Stimulated activated CD4-positive, alpha-beta T cell treated with anti-CD3 and anti-CD28 coated beads, Interleukin-1b, Interleukin-23, amount 100 ng/mL, for 24 hours (primary cell): ENCODE data around the gene RAMACL.

ENCODE experiments used
- DNase-seq, 4 experiments: peaks; one replicate each; pipeline ENCODE4 v3.0.0-alpha.2; 2020; ENCODE audit warnings: low read depth in 4 of 4, low spot score in 1 of 4

The RAMACL gene

DNA sequence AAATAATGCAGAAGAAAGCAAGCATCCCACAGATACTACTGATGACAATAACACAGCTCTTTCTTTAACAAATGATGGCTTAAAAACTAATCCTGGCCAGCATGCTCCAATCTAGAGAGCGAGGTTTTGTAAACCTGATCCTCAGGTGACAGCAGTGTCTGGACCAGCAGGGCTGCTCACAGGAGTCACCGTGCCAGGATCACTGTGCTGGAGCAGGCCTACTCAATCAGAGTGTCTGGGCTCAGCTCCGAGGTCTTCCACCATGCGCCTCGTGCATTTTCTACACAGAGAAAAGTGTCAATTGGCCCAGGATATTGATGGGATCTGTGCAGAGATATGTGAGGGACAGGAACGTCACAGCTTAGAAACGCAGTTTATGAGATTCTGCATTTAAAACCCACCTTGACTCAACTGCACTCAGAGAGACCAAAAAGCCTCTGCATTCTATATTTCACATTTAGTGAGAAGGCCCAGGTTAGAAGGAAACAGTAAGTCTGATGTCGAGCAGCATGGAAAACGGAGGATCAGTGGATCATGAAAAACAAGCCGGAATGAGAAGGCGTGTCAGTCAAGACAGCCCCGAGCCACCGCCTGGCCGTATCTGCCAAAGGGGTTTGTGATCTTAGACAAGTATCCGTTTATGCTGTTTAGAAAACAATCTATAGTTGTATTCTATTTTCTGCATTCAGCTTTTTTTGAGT lies 7.8 kb downstream of the RAMACL start:
- DNase-seq: no peak

DNA sequence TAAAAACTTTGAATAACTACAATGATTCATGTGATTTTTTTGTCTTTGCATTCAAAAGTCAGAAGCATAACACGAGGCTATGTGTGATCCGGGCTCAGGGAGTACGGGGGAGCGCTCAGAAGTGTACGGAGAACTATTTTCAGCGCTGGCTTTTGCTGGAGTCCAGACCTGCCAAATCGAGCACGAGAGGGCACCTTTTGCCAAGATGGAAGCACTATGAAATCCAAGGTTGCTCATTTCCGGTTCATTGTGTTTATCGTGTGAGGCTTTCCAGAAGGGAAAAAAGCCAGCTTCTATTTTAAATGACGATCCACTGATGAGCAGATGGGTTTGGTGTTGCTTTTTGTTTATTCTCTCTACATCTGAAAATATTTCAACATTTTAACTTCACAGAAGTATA lies 11.3 kb downstream of the RAMACL start:
- no peak for DNase-seq

DNA sequence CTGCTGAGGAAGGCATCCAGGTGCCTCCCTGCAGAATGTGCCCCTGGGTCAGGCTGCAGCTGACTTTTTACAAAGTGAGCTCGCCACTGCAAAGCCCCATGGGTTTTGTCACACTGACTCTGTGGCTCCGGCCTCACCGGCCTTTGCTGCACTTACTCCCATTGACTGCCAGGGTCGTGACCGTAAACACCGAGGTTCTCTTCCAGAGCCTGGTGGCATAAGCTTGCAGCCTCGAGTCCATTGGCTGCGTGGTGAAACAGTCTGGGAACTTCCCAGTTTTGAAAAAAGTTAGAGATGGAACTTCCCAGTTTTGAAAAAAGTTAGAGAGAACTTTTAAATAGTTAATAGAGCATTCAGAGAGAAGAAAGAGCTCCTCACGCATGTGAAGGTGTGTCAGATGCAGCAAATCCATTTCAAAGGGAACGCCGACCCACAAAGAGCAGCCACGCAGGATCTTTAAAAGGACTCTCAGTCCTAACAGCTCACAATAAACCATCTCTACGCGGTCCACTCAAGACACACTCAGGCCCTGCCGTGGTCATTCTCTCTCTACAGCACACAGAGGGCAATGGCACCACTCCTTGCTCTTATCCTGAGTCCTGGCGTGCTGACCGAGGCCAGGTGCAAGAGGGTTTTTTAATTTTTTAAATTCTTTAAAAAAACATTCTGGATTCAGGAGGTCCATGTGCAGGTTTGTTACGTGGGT lies 12.8 kb downstream of the RAMACL start:
- no peak for DNase-seq

DNA sequence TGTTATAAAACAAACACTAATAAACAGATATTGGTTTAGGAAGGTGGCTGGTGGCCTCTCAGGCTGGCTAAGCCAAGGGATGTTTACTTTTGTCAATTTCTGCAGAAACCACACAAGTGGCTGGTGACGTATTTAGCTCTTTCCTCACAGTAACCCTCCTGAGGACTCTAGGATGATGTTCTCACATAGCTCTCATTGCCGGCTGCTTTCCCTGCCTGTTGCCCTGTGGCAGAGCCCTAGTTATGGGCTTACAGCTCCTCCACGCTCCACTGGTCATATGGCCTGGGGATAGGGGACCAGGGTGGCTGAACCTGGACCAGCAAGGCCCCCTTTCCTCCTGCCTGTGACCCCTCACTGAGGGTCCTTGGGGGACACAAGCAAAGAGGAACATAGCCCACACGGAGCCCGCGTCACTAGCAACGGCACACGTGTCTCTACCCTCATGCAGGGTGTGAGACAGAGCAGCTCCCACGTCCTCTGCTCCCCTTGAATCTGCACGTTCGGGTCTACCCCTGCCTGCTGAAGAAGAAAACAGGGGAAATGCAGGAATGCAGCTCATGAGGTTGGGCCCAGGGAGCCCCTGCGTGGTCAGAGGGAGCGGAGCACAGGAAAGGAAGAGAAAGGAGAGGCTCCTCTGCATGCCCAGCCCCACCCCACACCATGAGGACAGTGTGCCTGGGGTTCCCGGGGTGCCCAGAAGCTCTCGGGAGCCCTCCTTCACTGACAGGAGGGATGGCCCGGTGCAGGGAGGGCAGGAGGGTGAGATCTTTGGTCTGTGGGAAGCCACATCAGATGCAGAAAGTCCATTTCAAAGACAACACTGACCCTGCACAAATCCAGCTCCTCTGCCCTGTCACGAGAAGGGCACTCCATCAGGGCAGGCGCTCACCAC lies 13.9 kb downstream of the RAMACL start:
- no peak for DNase-seq

DNA sequence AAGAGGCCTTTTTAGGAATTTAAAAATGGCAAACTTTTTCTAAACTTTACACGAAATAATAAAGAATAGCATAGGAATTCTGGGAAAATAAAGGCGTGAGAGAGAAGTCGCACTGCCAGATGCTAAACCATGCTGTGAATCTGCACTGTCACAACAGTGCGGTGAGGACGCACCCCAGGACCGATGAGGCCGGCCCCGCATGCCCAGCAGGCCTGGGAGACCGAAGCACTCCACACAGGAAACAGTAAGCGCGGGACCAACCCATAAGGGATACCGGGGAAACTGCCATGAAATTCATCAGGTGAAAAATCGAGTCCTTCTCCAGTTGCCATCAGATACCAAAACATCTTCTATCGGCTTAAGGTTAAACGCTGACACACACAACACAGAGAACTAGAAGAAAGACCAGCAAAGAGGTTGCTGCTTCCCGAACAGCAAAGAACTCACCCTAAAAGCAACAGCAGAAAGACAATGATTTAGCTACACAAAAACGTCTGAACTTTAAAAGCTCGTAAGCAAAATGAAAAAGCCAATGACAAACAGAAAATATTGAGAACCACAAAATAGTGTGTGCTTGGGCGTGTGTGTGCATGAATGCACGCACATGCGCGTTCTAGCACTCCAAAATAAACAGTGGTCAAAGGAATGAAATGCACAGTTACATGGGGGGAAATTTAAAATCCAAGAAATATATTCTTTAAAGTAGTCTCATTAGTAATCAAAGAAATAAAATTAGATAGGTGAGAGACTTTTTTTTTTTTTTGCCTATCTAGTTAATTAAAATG lies 15.4 kb downstream of the RAMACL start:
- DNase-seq: no peak

DNA sequence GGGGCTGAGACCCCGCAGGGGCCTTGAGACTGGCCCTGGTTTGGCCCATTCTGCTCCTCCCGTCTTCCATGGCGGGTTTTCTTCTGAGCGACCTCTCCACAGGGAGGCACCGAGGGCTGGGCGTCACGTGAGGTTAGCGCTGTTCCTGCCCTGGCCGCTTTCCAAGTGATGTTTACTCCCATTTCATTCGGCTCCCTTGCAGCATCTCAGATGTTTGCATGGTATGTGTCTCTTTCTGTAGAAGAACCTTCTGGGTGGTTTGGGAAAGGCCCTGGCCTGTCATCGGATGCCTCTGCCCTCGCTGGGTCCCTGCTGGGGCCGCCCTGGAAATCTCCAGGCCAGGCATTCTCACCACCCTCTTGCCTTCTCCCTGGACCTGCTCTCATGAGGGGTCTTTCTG lies 17.3 kb downstream of the RAMACL start:
- DNase-seq: no peak

DNA sequence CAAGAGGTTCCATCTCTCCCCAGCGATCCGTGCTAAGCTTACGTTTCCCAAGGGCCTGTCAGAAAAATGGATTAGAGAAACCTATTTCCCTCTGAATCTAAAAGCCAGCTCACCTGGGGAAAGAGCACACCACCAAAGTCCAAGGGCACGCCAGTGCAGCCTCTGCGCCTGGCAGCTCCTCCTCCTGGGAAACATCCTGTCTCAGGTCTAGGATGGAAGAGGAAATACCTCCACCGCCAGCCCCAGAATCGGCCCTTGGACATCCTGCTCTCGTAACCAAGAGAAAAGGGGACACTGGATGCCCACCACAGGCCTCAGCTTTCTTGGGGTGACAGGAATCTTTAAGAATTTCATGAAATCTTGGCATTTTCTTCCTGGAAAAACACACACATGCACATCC lies 18.7 kb downstream of the RAMACL start:
- DNase-seq: no peak

DNA sequence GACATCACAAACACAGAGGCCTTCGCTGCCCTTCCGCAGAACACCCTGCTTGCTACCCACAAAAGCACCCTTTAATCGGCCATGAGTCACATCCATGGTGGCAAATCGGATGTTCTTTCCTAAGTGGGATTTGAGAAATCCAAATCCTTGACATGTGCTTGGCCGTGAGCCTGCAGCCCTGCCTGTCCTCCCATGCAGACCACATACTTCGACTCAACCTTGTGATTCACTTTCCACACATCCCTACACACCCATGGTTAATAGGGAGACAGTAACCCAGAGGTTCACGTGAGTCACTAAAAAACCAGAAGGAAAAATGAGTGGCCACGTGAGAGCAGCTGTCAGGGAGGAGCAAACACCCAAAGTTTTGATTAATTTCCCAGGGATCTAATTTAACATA lies 19.4 kb downstream of the RAMACL start:
- DNase-seq: no peak

DNA sequence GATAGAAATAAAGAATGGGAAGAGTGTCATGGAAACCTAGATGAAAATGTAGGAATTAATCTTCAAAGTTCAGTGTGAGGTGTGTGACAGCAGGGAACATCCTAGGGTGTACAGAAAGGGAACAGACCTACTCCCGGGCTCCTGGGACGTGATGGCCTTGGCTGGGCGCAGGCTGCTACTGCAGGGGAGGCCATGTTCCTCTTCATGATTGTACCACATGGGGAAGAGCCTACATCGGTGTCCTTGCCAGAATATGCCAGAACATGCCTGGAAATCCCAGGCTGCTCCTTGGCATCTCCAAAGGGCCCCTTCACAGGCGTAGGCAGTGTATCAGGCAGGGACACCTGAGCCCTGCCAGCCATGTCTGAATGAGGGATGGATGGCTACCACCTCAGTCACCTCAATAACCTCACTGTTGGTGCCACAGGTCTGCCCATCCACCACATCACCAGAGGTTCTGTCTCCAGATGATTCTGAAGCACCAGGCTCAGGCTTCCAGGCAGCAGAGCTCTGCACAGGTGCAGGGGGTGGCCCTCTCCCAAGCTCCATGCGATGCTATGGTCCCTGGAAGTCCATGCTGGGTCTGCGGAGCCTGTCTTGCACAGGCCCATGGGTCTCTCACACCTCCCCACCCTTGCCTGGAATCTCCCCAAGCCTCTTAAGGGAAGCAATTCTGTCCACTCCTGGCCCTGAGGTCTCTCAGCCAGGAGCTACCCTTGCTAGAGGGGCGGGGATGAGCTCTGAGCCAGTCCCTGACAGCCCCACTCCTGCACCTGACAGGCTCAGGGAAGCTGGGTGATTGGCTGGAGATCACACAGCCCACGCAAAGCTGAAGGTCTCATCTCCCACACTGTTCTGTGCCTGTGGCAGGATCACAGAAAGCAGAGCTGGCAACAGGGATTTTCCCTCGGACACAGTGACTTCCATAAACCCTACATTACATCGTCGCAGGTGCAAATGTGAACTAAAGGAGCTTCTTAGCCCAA lies 20.2 kb downstream of the RAMACL start:
- no peak for DNase-seq

DNA sequence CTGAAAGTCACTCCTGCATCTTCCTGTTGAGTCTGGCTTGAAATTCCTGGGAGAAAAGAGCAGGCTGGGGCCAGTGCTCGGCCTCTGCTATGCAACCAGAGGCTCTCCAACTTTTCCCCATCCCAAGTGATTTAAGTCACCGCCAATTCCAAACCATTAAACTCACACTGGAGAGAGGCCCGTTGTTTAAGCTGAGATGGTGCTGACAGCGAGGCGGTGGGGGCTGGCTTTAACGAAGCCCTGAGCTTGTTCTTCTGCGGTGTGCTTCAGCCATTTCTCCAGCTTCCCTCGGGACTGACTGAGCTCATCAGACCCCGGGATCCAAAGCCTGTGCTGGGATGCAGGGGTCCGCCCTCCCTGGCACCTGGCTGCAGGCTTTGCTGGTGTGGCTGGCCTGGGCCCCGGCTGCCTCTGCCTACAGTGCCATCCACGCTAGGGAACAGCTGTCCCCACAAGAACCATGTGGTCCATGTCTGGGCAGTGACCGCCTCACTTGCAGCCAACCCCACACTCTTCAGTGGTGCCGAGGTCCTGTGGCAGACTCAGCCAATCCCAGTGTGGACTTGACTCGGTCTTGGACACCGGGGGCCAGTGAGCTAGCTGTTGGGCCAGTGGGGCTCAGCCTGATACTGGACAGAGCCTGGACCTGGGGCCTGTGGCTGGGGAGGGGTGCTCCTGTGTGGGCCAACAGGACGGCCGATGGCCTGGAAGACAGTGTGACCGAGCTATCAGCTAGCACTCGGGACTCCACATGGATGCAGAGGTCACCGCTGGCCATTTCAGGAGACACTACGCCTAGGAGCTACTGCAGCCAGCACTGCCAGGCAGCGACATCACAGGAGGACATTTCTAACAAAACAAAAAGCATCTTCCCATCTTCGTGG lies 21.2 kb downstream of the RAMACL start:
- no peak for DNase-seq

DNA sequence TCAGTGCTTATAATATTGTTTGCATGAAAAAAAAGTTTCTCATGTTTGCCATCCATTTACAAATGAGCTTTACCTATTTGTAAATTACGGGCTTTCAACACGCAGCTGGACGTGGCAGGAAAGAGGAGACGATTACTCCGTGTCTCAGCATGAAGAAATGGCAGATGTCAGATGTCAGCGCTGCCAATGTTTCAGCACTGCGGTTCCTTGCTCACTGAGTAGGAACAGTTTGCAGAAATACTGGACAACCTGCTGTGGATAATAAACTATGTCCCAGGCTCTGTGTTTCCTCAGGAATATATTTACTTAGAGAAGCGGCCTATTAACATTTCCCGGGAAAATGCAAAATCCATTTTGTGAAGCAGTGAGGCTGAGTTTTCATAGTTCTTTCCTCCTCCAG lies 22.7 kb downstream of the RAMACL start:
- no peak for DNase-seq

DNA sequence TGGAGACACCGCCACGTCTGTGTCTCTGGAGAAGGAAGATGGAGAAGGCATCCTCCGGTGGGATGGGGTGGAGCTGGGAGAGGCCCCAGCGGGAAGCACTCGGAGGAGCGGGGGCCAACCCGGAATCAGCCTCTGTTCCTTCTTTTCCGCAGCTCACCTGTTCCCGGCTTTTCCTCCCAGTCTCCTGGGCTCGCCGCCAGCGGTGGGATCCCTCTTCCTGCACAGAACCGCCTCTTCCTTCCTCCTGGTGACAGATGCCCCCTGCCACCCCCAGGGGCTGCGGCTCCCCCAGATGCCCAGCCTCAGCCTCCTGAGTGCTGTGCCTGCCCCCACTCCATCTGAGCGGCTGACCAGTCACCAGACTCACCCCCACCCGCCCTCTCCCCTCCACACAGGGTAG lies 23.3 kb downstream of the RAMACL start:
- DNase-seq: no peak

DNA sequence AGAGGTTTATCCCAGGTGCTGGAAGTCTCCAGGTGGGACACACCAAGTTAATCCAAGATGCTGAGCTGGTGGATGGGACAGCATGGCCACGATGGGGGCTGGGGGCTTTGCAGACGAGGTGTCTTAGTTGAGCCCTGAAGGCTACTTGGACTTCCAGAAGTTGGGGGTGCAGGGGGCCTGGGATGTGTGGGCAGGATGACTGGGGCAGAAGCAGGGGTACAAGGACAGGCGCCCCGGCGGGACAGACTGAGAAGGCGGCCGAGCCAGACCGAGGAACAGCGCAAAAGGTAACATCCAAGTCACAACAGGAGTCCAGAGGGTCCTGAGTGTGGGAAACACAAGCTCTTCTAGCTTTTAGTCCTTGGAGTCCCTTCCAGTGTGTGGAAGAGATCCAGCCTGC lies 23.8 kb downstream of the RAMACL start:
- no peak for DNase-seq

DNA sequence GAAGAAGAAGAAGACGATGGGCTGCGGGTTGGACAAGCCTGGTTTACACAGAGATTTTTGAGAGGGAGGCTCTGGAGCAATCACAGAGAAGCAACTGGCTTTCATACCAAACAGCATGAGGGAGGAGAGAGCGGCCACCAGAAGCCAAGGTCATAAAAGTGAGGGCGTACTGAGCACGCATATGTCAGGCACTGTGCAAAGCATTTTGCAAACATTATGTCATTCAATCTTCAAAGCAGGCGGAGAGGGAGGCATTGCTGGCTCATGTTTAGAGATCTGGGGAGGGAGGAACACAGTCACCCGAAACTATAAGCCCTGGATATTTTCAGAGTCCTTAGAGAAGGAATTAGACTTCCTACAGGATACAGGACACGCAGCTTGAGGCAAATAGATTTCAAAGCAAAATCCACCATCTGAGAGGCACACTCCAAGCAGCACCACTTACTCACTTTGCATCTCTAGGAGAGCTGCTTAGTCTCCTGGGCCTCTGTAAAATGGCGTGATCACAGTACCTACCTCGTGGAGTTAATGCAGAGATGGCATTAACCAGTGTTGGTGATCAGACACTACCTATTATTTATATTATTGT lies 24.6 kb downstream of the RAMACL start:
- DNase-seq: no peak

DNA sequence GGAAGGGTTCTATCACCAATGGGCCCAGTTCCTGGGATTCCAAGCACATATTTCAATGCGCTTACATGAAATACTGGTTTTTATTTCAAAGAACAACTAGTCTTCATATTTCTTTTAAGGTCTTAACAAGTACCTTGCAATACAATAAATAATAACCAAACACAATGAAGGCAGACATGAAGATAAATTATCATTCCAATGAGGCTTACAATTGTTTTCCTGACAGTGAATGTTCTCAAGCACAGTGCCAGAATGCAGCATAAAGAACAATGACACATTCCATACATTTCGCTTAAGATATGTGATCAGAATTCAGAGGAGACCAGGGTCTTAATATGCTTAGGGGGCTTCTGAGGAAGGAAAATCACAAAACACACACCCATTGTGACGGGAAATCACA lies 26.3 kb downstream of the RAMACL start:
- DNase-seq: no peak

DNA sequence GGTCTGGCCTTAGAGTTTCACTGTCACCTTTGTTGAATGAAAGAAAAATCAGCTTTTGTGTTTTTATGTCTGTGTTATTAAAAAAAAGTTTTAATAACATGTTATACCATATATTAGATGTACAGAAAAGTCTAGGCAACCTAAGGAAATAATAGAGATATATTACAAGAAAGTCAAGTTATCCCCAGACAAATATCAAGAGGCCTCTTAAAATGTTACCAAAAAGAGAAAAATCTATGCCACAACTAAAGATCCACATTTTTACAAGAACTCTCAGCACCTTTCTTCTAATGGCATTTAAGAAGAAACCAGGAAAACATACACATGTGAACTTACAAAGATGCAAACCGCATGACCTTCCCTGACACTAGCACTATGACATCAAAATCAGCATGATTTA lies 26.8 kb downstream of the RAMACL start:
- no peak for DNase-seq

DNA sequence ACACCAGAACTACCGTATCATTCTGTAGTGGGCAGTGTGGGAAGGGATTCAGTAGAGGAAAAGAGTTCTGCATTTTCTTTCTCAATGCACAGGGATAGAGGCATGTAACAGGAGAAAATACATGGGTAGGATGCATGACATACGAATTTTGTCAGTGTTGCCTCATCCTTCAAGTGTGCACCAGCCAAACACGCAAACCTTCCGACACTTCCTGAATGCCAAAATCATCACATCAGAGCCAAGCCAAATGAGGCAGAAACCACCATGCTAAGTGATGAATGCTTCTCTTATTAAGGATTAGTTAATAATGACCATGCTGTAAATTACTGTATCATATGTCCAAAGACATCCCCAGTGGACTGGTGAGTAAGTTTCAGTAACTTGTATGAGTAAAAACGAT lies 27.3 kb downstream of the RAMACL start:
- no peak for DNase-seq

DNA sequence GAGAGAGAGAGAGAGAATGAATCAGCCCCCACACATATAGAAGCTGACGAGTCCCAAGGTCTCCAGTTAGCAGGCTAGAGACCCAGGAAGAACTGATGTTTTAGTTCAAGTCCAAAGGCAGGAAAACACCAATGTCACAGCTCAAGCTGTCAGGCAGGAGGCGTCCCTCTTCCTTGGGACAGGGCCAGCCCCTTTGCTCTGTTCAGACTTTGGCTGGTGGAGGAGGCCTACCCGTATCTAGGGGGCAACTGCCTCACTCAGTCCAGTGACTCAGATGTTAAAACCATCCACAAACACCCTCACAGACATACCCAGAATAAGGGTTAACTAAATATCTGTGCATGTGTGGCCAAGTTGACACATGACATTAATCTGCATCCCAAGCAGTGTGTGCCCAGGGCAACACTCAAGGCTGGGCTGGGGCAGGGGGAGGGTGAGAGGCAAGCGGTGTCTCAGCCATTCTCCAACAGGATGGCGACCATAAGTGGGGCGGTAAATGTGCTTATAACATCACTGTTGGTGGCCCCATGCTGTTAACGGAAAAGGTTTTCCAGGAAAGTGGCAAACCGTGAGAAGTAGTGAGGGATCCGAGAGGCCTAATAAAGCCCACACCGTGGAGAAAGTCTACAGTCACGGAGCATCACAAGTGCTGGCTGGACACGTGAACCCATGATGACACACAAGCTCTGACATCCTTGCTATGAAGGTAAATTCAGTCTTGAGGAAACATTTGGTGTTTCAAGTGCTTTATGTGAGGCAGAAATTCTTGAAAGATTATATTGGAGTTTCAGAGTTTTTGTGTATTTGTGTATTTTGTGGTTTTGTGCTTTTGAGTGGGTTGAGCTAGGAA lies 28.1 kb downstream of the RAMACL start:
- no peak for DNase-seq
